GM19035 (cell line): ENCODE results near the gene EWSR1.

Source experiments
- ATAC-seq: cut with Tn5 transposase; IDR thresholded peaks from one replicate; pipeline ENCODE4 v1.9.1; 2021; ENCODE audit not compliant: unreplicated experiment

EWSR1 gene

GRCh38 chr22:29302681-29303465, 34.8 kb downstream of the EWSR1 start:
- ATAC-seq = no peak

DNA sequence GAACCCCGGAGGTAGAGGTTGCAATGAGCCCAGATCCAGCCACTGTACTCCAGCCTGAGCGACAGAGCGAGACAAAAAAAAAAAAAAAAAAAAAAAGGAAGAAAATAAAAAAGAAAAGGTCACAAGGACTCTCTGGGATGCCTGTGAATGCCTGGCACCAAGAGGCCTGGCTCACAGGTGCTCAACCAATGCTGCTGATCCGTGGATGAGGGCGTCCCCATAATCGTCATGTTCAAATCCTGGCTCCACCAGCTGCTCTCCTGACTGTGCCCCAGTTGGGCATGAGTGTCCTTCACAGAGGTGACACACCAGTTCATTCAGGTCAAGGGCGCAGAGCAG, 37.7 kb downstream of the EWSR1 start:
- no peak for ATAC-seq

DNA sequence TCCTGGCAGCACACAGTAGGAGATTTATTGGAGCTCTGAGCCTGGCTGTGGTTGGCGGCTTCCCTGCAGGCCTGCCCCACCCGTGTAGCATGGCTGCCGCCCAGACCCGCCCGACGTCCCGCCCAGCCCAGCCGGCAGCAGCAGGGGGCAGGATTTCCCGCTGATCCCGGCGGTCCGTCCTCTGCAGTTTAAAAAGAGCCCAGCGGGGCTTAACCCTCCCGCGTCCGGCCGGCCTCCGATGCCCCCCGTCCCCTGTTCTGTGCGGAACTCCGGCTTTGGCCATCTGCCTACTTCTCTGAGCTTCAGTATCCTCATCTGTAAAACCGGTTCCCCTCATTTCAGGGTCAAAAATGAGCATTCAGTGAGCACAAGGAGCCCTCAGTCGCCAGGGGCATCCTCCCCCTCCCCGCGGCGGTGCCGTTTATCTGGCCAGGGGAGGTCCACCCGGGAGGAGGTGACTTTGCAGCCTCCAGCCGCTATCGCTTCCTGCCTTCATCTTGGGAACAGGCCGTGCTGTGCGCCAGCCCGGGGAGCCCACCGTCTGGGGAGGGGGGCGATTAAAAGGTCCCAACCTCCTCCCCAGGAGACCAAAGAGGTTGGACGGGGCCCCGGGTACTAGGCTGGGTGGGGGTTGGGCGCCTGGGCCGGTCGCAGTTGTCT, 38.2 kb downstream of the EWSR1 start, which contains the start of gene GAS2L1:
TSS of gene GAS2L1 (plus strand) at position 476 of the 660 bp plus-strand sequence. CDS start 1,456 bp downstream, outside the sequence.
- no peak for ATAC-seq

- no peak for ATAC-seq
Observed at GRCh38 chr22:29306835-29307595, 38.9 kb downstream of the EWSR1 start.

GRCh38 chr22:29307596-29308147, 39.6 kb downstream of the EWSR1 start:
- ATAC-seq = no peak

DNA sequence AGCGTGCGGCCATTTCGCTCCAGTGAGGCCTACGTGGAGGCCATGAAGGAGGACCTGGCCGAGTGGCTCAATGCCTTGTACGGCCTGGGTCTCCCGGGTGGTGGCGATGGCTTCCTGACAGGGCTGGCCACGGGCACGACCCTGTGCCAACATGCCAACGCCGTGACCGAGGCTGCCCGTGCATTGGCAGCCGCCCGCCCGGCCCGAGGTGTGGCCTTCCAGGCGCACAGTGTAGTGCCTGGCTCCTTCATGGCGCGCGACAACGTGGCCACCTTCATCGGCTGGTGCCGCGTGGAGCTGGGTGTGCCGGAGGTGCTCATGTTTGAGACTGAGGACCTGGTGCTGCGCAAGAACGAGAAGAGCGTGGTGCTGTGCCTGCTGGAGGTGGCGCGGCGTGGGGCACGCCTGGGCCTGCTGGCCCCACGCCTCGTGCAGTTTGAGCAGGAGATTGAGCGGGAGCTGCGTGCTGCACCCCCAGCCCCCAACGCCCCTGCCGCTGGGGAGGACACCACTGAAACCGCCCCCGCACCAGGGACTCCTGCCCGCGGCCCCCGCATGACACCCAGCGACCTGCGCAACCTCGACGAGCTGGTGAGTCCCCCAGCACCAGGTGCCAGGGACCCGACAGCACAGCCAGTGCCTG, 40.2 kb downstream of the EWSR1 start:
- ATAC-seq = no peak

DNA sequence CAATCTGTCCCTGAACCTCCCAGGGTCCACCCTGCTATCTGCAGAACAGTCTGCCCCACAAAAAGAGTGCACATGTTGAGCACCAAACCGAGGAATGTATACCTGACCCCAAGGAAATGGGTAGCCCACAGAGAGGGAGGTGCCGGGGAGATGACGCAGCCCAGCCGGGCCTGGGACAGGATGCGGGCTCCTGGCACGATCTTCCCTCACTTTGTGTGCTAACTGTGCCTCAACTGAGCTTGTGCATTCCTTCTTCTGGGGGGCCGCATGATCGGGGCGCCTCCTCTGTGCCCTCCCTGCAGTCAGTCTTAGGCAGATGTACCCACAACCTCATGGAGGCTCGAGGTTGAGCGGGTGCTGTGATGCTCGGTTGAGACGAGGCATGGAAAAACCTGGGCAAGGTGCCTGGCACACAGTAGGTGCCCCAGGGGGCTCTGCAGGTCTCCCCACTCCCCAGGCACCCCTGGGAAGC, 40.8 kb downstream of the EWSR1 start:
- no peak for ATAC-seq

- no peak for ATAC-seq
Observed at GRCh38 chr22:29309332-29310064, 41.4 kb downstream of the EWSR1 start.

DNA sequence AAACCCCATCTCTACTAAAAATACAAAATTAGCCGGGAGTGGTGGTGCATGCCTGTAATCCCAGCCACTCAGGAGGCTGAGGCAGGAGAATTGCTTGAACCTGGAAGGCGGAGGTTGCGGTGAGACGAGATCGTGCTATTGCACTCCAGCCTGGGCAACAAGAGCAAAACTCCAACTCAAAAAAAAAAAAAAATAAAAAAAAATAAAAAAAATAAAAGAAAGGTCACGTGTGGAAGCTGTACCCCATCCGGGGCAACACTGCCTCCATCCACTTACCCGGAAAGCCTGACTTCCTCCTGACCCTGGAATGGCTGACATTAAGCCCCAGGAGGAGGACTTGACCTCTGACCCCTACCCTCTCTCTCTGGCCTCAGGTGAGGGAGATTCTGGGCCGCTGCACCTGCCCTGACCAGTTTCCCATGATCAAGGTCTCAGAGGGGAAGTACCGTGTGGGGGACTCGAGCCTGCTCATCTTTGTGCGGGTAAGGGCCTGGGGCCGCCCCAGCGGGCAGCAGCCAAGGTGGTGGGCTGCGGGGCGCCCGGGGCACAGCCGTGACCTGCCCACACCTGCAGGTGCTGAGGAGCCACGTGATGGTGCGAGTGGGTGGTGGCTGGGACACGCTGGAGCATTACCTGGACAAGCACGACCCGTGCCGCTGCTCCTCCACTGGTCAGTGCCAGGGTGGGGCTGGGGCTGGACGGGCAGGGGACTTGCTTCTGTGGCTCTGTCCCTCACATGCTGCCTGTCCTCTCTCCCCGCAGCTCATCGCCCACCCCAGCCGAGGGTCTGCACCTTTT, 42.2 kb downstream of the EWSR1 start:
- ATAC-seq = no peak

GRCh38 chr22:29310863-29311339, 42.8 kb downstream of the EWSR1 start:
- no peak for ATAC-seq

- ATAC-seq = no peak
Observed at GRCh38 chr22:29311464-29312217, 43.6 kb downstream of the EWSR1 start.

- no peak for ATAC-seq
Observed at GRCh38 chr22:29312218-29313125, 44.4 kb downstream of the EWSR1 start.

DNA sequence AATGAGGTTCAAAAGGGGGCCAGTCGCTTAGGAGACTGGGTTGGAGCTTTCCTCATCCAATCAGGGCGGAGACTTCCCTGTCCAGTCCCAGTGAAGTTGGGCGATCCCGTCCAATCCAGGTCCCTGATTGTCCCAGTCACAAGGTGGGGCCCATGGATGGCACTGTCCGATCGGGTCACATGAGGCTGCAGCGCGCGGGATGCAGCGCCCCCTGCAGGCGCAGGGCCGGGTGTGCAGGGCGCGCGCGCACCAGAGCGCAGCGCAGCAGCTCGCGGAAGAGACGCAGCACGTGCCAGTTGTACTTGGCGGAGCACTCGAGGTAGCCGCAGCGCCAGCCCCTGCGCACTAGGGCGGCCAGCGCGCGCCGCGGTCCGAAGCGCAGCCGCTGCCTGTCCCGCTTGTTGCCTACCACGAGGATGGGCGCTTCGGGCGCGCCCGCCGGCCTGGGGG, 45.1 kb downstream of the EWSR1 start:
- no peak for ATAC-seq

- no peak for ATAC-seq
Observed at GRCh38 chr22:29313576-29314466, 45.8 kb downstream of the EWSR1 start.

DNA sequence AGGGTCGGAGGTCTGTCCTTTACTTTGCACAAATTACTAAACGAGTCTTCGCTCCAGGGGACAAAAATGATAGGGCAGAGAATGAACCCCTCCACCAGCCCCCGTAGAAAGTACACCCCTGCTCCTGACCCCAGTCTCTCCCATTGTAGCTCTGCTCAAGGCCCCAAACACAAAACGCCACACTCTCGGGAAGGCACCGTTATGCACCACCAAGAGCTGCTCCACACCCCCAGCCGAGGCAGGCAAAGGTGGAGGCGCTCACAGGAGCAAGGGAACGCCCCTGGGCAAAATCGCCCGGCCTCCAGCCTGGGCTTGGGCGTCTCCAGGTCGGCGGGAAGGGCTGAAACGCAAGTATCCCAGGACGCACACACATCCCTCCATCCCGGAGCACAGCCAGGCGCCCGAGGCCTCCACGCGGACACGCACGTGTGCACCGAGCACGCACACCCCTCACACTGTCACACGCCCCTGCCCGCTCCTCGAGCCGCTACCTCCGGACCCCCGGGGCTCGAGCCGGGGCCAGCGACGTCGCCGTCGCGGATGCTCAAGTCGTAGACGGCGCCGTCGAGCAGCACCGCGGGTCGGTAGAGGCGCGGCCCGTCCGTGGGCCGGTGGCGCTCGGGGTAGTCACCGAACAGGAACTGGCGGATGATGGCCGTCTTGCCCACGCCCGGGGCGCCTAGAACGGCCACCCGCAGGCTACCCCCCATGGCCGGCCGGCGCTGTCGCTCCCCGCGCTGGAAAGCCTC, 46.6 kb downstream of the EWSR1 start:
- no peak for ATAC-seq
